HEK293 (cell line): ENCODE data around the gene MATR3.

Source experiments
- CTCF ChIA-PET: fragments of 350-600 bp; formaldehyde crosslinking; extraction: SDS; loops from one replicate; lab custom pipeline; 2021; ENCODE audit warnings: antibody characterized with exemption; lab: Yijun Ruan, JAX
- POLR2A ChIA-PET: fragments of 300-600 bp; formaldehyde crosslinking; extraction: SDS; loops from one replicate; lab custom pipeline; 2020; ENCODE audit warnings: antibody characterized with exemption, inconsistent platforms; lab: Yijun Ruan, JAX
- H3K27ac ChIP-seq: fragments of 200-500 bp; sonication (Bioruptor generic); 2 replicates; pipeline ENCODE4 v1.5.1; 2014; ENCODE audit warnings: low read depth, low read length, control low read depth, inconsistent platforms; ENCODE audit errors: extremely low read depth
- H3K36me3 ChIP-seq, 2 experiments: fragments of 200-500 bp in 1 of 2; sonication (Bioruptor generic) in 1 of 2; 1 replicate in 1 of 2; 2 replicates in 1 of 2; pipeline ENCODE4 v1.5.1; 2014 to 2017; ENCODE audit warnings: inconsistent platforms in 2 of 2, low read length in 2 of 2; ENCODE audit not compliant: control insufficient read depth in 2 of 2, insufficient read depth in 1 of 2
- H3K4me1 ChIP-seq: fragments of 200-500 bp; sonication (Bioruptor generic); 2 replicates; pipeline ENCODE4 v1.5.1; 2014; ENCODE audit warnings: mild to moderate bottlenecking, low read length, inconsistent platforms; ENCODE audit not compliant: control insufficient read depth, insufficient read depth
- H3K4me3 ChIP-seq: 2 replicates; pipeline ENCODE4 v1.5.1; 2011; ENCODE audit warnings: low read depth, mild to moderate bottlenecking, control low read depth, low read length, moderate library complexity
- H3K9me3 ChIP-seq: fragments of 200-500 bp; sonication (Bioruptor generic); 2 replicates; pipeline ENCODE4 v1.5.1; 2014; ENCODE audit warnings: low read depth, low read length, inconsistent platforms; ENCODE audit not compliant: control insufficient read depth, insufficient read depth
- BCL11A ChIP-seq: fragments of 450-650 bp; formaldehyde crosslinking; IDR thresholded peaks from 2 replicates; pipeline ENCODE4 v1.5.1; 2016; ENCODE audit warnings: low read depth, missing biosample characterization, missing genetic modification characterization
- EGR2 ChIP-seq: fragments of 450-650 bp; formaldehyde crosslinking; IDR thresholded peaks from 2 replicates; pipeline ENCODE4 v1.5.1; 2016; ENCODE audit warnings: low read depth, missing biosample characterization, missing genetic modification characterization
- HOXC10 ChIP-seq: sonication (generic); formaldehyde crosslinking; IDR thresholded peaks from 2 replicates; pipeline ENCODE4 v1.8.1; 2023; ENCODE audit warnings: mild to moderate bottlenecking, missing genetic modification reagents
- KLF16 ChIP-seq: fragments of 450-650 bp; formaldehyde crosslinking; IDR thresholded peaks from 2 replicates; pipeline ENCODE4 v1.5.1; 2017; ENCODE audit warnings: missing biosample characterization, missing genetic modification characterization
- SCRT2 ChIP-seq: fragments of 450-650 bp; formaldehyde crosslinking; IDR thresholded peaks from 2 replicates; pipeline ENCODE4 v1.5.1; 2016; ENCODE audit warnings: missing biosample characterization, missing genetic modification characterization
- SP2 ChIP-seq: fragments of 450-650 bp; formaldehyde crosslinking; IDR thresholded peaks from 2 replicates; pipeline ENCODE4 v1.5.1; 2016; ENCODE audit warnings: missing biosample characterization, missing genetic modification characterization
- SP3 ChIP-seq: fragments of 450-650 bp; formaldehyde crosslinking; IDR thresholded peaks from 2 replicates; pipeline ENCODE4 v1.5.1; 2016; ENCODE audit warnings: missing biosample characterization, missing genetic modification characterization
- YY1 ChIP-seq: fragments of 450-650 bp; formaldehyde crosslinking; IDR thresholded peaks from 2 replicates; pipeline ENCODE4 v1.5.1; 2018; ENCODE audit warnings: missing biosample characterization, missing genetic modification characterization
- ZFP37 ChIP-seq: fragments of 450-650 bp; formaldehyde crosslinking; IDR thresholded peaks from 2 replicates; pipeline ENCODE4 v1.5.1; 2016; ENCODE audit warnings: missing biosample characterization, missing genetic modification characterization
- ZNF155 ChIP-seq: fragments of 450-650 bp; formaldehyde crosslinking; IDR thresholded peaks from 2 replicates; pipeline ENCODE4 v1.5.1; 2016; ENCODE audit warnings: missing biosample characterization, missing genetic modification characterization
- ZNF169 ChIP-seq: fragments of 450-650 bp; formaldehyde crosslinking; IDR thresholded peaks from 2 replicates; pipeline ENCODE4 v1.5.1; 2016; ENCODE audit warnings: missing biosample characterization, missing genetic modification characterization
- ZNF2 ChIP-seq: fragments of 450-650 bp; formaldehyde crosslinking; IDR thresholded peaks from 2 replicates; pipeline ENCODE4 v1.5.1; 2016; ENCODE audit warnings: missing biosample characterization, missing genetic modification characterization
- ZNF239 ChIP-seq: fragments of 450-650 bp; formaldehyde crosslinking; IDR thresholded peaks from 2 replicates; pipeline ENCODE4 v1.5.1; 2016; ENCODE audit warnings: missing biosample characterization, missing genetic modification characterization
- ZNF335 ChIP-seq: fragments of 450-650 bp; formaldehyde crosslinking; conservative IDR thresholded peaks from 2 replicates; pipeline ENCODE4 v1.5.1; 2016; ENCODE audit warnings: missing biosample characterization, missing genetic modification characterization
- ZNF404 ChIP-seq: fragments of 450-650 bp; formaldehyde crosslinking; IDR thresholded peaks from 2 replicates; pipeline ENCODE4 v1.5.1; 2017; ENCODE audit warnings: missing biosample characterization, missing genetic modification characterization
- ZNF571 ChIP-seq: fragments of 450-650 bp; formaldehyde crosslinking; IDR thresholded peaks from 2 replicates; pipeline ENCODE4 v1.5.0; 2017; ENCODE audit warnings: missing biosample characterization, missing genetic modification characterization
- ZNF621 ChIP-seq: fragments of 450-650 bp; formaldehyde crosslinking; IDR thresholded peaks from 2 replicates; pipeline ENCODE4 v1.5.1; 2017; ENCODE audit warnings: missing biosample characterization, missing genetic modification characterization
- ZNF629 ChIP-seq: fragments of 450-650 bp; formaldehyde crosslinking; IDR thresholded peaks from 2 replicates; pipeline ENCODE4 v1.5.1; 2017; ENCODE audit warnings: missing biosample characterization, missing genetic modification characterization
- ZNF660 ChIP-seq: fragments of 450-650 bp; IDR thresholded peaks from 2 replicates; pipeline ENCODE4 v1.5.1; 2018; ENCODE audit warnings: missing biosample characterization, mild to moderate bottlenecking, missing genetic modification characterization
- TF ChIP-seq, protein P1 (sequence below): fragments of 450-650 bp; formaldehyde crosslinking; IDR thresholded peaks from 2 replicates; pipeline ENCODE4 v1.5.1; 2016; ENCODE audit warnings: missing biosample characterization, missing genetic modification characterization
- TF ChIP-seq, protein P2 (sequence below): fragments of 450-650 bp; formaldehyde crosslinking; IDR thresholded peaks from 2 replicates; pipeline ENCODE4 v1.5.1; 2016; ENCODE audit warnings: missing biosample characterization, missing genetic modification characterization
- TF ChIP-seq, protein P3 (sequence below): fragments of 450-650 bp; formaldehyde crosslinking; IDR thresholded peaks from 2 replicates; pipeline ENCODE4 v1.5.1; 2016; ENCODE audit warnings: missing biosample characterization, missing genetic modification characterization

MATR3 gene

DNA sequence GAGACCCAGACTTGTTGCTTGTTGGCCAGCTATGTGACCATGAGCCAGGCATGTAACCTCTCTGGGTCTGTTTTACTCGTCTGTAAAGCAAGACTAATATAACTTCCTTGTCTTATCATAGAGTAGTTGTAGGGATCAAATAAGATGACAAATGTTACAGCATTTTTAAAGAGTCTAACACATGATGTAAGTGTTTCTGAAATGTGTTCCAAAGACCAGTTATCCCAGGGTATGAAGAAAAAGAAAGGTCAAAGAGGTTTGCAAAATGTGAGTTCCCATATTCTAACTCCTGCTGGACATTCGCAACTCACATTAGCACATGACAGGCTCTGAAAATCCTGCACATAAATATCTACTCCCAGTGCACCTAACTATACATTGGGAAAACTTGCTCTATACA is 28.5 kb upstream of the MATR3 start (continued):
- TF ChIP-seq, protein P1, sequence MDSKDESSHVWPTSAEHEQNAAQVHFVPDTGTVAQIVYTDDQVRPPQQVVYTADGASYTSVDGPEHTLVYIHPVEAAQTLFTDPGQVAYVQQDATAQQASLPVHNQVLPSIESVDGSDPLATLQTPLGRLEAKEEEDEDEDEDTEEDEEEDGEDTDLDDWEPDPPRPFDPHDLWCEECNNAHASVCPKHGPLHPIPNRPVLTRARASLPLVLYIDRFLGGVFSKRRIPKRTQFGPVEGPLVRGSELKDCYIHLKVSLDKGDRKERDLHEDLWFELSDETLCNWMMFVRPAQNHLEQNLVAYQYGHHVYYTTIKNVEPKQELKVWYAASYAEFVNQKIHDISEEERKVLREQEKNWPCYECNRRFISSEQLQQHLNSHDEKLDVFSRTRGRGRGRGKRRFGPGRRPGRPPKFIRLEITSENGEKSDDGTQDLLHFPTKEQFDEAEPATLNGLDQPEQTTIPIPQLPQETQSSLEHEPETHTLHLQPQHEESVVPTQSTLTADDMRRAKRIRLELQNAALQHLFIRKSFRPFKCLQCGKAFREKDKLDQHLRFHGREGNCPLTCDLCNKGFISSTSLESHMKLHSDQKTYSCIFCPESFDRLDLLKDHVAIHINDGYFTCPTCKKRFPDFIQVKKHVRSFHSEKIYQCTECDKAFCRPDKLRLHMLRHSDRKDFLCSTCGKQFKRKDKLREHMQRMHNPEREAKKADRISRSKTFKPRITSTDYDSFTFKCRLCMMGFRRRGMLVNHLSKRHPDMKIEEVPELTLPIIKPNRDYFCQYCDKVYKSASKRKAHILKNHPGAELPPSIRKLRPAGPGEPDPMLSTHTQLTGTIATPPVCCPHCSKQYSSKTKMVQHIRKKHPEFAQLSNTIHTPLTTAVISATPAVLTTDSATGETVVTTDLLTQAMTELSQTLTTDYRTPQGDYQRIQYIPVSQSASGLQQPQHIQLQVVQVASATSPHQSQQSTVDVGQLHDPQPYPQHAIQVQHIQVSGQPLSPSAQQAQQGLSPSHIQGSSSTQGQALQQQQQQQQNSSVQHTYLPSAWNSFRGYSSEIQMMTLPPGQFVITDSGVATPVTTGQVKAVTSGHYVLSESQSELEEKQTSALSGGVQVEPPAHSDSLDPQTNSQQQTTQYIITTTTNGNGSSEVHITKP (tag by site-specific recombination) = no peak
- TF ChIP-seq YY1 (tag by site-specific recombination) = no peak
- TF ChIP-seq ZNF621 (tag by site-specific recombination) = no peak
- TF ChIP-seq SP2 (tag by site-specific recombination) = no peak
- no peak for TF ChIP-seq ZNF629 (tag by site-specific recombination)
- no peak for TF ChIP-seq EGR2 (tag by site-specific recombination)
- no peak for TF ChIP-seq ZFP37
- TF ChIP-seq ZNF335 (tag by site-specific recombination) = no peak

DNA sequence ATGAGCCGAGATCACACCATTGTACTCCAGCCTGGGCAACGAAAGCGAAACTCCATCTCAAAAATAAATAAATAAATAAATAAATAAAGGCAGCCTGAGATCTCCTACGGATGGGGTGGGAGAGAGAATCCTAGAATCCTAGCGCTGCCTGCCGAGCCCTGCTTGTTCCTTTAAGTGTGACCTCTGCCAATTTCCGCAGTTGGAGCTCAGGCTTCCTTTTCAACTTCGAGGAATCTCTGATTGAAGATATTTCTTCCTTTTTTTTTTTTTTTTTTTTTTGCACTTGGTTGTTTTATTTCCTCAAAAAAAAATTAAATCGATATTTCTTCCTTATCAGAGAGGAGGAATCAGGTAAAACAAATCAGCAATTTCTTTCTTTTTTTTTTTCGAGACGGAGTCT is 27.3 kb upstream of the MATR3 start:
- no peaks in the 10 kb centered on the region for H3K9me3 ChIP-seq
- POLR2A ChIA-PET = interaction anchor here (0.7 kb wide), 1 partner anchor 68 kb away, joined by 3 read pairs; the partner anchor contains the start of gene SIL1
- CTCF ChIA-PET = interaction anchor here (0.6 to 2.1 kb wide), 4 partner anchors 156 to 807 kb away, joined by 3 to 6 read pairs (median 3); no protein-coding TSS in a partner anchor
- H3K36me3 ChIP-seq = no peaks in the 10 kb centered on the region
- H3K27ac ChIP-seq = no peak overlapping the region
- TF ChIP-seq, protein P2, sequence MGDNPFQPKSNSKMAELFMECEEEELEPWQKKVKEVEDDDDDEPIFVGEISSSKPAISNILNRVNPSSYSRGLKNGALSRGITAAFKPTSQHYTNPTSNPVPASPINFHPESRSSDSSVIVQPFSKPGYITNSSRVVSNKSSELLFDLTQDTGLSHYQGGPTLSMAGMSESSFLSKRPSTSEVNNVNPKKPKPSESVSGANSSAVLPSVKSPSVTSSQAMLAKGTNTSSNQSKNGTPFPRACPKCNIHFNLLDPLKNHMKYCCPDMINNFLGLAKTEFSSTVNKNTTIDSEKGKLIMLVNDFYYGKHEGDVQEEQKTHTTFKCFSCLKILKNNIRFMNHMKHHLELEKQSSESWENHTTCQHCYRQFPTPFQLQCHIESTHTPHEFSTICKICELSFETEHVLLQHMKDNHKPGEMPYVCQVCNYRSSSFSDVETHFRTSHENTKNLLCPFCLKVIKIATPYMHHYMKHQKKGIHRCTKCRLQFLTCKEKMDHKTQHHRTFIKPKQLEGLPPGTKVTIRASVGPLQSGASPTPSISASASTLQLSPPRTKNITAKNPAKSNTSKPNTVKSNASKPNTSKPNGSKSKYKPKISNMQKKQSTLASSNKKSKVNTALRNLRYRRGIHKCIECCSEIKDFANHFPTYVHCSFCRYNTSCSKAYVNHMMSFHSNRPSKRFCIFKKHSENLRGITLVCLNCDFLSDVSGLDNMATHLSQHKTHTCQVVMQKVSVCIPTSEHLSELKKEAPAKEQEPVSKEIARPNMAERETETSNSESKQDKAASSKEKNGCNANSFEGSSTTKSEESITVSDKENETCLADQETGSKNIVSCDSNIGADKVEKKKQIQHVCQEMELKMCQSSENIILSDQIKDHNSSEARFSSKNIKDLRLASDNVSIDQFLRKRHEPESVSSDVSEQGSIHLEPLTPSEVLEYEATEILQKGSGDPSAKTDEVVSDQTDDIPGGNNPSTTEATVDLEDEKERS = no peak
- TF ChIP-seq HOXC10 (CRISPR knock-in tag) (no peak), ZNF660 (tag by site-specific recombination) (no peak), ZNF404 (tag by site-specific recombination) (no peak), ZNF571 (tag by site-specific recombination) (no peak), SP3 (tag by site-specific recombination) (no peak), ZNF155 (tag by site-specific recombination) (no peak), ZNF239 (no peak), SCRT2 (tag by site-specific recombination) (no peak), BCL11A (tag by site-specific recombination) (no peak), KLF16 (tag by site-specific recombination) (no peak), ZNF2 (tag by site-specific recombination) (no peak), ZNF335 (tag by site-specific recombination) (no peak), ZNF169 (no peak)
- TF ChIP-seq, protein P3, sequence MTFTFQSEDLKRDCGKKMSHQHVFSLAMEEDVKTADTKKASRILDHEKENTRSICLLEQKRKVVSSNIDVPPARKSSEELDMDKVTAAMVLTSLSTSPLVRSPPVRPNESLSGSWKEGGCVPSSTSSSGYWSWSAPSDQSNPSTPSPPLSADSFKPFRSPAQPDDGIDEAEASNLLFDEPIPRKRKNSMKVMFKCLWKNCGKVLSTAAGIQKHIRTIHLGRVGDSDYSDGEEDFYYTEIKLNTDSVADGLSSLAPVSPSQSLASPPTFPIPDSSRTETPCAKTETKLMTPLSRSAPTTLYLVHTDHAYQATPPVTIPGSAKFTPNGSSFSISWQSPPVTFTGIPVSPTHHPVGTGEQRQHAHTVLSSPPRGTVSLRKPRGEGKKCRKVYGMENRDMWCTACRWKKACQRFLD (tag by site-specific recombination) = no peak
- H3K4me3 ChIP-seq = no peak overlapping the region
- H3K4me1 ChIP-seq = no peaks in the 10 kb centered on the region
